Measurements from ENCODE around the gene POLR3H.

The POLR3H gene

GRCh38 chr22:41534219-41534618 lies 10.1 kb downstream of the POLR3H start:
- DNase-seq = no peak

DNA sequence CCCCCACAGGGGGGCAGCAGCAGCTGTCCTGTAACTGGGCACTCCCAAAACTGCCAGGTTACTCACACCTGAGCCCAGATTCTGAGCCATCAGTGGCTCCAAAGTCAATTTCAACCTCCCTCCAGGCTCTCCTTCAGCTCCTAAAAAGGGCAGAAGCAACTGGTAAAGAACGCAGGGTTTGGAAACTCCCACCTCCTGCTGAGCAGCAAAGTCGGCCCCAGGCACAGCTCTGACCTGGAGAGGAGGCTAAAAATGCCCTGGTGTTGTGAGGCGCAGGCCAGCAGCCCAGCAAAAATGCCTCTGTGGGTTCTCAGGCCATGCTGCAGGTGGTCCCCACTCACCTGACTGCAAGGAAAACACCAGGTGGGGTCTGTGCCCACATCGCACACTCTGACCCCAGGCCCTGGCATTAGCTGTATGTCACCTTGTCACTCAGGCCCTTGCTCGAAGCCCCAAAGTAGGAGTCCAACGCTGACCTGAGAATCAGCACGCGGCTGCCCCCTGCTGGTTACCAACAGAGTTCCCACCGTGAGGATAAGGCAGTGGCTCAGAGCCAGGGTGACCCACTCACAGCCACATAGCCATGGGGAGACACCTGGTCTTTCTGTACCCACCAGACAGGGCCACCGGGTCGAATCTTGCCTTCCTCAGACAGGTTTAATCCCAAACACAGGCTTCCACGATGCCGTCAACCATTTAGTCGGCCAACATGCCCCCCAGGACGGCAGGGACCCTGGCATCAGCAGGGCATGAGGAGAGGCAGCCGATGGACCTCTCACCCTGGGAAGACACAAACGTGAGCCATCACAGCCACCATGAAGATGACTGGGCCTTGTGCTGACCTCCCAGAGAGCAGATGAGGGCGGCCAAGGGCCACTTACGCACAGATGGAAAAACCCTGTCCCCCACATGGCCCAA lies 11.1 kb downstream of the POLR3H start:
- peak; percentile 52 for DNase-seq

GRCh38 chr22:41531715-41532477 lies 12.4 kb downstream of the POLR3H start:
- no peak for DNase-seq

GRCh38 chr22:41530890-41531714 lies 13.2 kb downstream of the POLR3H start:
- DNase-seq = no peak

GRCh38 chr22:41528938-41529561 lies 15.2 kb downstream of the POLR3H start:
- no peak for DNase-seq

- DNase-seq = no peak
These were observed 16.0 kb downstream of the POLR3H start for GRCh38 chr22:41528132-41528766.

GRCh38 chr22:41526830-41527799 lies 17.2 kb downstream of the POLR3H start:
- peak; percentile 13 for DNase-seq

- no peak for DNase-seq
These were observed 17.9 kb downstream of the POLR3H start for GRCh38 chr22:41526226-41526829.

DNA sequence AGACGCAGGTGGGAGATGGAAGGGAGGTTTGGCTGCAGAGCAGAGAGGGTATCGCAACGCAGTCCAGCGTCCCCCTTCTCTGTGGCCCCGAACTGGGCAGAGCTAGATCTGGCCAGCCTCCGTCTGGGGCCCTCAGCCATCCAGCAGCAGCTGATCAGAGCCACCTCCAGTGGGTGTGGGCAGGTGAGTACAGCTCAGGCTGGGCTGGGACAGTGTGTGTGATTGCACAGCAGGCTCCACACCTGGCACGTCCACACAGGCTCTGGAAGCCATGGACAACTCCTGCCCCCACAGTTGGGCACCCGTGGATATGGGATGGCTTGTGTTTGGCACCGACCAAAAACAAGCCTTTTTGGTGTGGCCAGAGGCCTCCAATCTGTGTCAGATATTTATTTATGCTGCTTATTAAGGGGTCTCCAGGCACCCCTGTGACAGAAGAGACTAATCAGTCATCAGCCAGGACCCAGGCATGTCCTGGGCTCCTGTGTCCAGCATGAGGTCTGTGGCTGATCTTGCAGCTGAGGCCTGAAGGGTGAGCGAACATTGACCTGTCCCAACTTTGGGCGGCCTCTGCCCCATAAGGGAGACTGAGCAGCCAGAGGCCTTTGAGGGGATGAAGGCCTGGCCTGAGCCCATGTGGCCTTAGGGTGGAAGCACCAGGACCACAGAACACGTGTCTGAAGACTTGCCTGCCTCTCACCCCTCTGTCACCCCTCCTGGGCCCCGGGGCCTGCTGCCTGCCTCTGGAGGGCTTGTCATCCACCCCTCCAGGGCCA lies 18.6 kb downstream of the POLR3H start:
- no peak for DNase-seq

GRCh38 chr22:41524809-41525449 lies 19.3 kb downstream of the POLR3H start:
- DNase-seq = peak; percentile 60

DNA sequence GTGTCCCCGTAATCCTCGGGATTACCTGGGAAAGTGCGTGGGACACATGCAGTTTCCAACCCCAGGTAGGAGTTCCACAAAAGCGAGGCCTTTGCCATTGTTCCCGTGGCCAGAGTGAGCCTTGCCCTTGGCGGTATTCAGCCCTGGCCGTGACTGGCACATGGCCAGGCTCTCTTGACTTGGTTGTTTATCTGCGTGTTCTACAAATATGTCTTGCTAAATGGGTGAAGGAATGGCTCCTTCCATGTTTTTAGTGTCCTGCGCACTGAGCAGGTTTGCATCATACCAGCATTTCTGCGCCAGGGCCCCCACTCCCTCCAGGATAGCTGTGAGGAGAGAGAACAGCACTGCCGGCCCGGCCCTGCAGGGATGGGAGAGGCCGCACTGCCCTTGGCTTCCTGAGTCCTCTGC lies 20.0 kb downstream of the POLR3H start:
- peak; percentile 67 for DNase-seq

GRCh38 chr22:41523464-41524221 lies 20.6 kb downstream of the POLR3H start:
- DNase-seq = peak; percentile 93

DNA sequence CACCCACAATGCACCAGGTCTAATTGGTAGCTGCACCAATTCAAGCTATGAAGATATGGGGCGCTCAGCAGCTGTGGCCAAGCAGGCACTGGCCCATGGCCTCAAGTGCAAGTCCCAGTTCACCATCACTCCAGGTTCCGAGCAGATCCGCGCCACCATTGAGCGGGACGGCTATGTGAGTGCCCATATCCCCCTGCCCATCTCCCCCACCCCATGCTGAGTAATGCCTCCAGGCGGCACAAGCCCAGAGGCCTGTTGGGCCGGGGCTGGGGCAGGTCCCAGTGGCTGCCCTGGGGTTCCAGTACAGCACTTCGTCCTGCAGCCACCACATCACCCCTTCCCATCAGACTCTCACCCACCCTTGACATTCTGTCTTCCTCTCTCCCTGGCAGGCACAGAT lies 21.5 kb downstream of the POLR3H start:
- DNase-seq = no peak

GRCh38 chr22:41521126-41521525 lies 23.1 kb downstream of the POLR3H start:
- no peak for DNase-seq

- no peak for DNase-seq
These were observed 26.3 kb downstream of the POLR3H start for GRCh38 chr22:41518048-41518347.

DNA sequence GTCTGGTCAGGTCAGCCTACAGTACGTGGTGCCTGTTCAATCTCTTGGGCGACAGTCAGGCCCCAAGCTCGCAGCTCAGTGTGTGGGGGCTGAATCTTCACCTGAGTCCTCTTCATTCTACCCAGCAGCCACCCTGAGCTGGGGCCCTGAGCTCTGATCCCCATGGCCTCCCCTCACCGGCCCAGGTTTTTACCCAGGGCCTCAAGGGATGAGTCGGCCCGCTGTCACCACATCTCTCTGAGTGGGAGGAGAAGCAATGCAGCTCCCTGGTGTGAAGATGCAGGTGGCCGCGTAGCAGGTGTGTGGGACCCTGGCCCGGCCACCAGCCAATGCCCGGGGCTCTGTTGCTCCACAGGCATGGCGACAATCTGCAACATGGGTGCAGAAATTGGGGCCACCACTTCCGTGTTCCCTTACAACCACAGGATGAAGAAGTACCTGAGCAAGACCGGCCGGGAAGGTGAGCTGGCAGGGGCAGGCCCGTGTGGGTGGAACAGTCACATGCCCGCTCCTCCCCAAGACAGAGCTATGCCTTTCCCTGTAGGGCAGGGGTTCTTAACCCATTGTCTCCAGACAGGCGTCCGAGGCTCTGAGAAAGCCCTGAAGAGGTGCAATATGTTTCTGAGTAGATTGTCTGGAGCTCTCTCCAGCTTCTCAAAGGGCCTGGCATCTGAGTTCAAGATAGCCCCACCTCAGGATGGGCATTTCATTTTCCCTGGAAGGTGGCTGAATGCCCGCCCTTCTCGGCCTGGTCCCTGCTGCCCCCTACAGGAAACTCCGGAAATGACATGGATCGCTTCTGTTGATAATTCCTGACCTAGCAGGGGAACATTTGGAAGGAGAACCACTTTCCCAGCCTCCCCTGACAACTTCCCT lies 26.9 kb downstream of the POLR3H start:
- peak; percentile 26 for DNase-seq

DNA sequence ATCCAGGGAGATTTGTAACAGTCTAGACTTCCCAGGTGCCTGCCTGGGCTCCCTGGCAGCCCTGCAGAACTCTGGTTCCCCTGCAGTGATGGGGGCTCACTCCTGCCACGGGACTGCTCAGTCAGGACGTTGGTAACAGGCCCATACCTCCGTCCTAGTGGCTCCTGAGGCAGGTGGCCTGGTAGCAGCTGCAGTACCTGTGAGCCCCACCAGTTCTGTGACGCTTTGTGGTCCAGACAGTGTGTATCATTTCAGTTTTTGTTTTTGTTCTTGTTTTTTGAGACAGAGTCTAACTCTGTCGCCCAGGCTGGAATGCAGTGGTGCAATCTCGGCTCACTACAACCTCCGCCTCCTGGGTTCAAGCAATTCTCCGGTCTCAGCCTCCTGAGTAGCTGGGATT lies 27.8 kb downstream of the POLR3H start:
- DNase-seq = no peak
